ENCODE measurements around the gene NKAIN1.
"Not testable (repeated sequence)": the region's sequence is repeated elsewhere in the genome, so short reads cannot be mapped to it uniquely, and the experiment has no call there.

Gene NKAIN1

DNA sequence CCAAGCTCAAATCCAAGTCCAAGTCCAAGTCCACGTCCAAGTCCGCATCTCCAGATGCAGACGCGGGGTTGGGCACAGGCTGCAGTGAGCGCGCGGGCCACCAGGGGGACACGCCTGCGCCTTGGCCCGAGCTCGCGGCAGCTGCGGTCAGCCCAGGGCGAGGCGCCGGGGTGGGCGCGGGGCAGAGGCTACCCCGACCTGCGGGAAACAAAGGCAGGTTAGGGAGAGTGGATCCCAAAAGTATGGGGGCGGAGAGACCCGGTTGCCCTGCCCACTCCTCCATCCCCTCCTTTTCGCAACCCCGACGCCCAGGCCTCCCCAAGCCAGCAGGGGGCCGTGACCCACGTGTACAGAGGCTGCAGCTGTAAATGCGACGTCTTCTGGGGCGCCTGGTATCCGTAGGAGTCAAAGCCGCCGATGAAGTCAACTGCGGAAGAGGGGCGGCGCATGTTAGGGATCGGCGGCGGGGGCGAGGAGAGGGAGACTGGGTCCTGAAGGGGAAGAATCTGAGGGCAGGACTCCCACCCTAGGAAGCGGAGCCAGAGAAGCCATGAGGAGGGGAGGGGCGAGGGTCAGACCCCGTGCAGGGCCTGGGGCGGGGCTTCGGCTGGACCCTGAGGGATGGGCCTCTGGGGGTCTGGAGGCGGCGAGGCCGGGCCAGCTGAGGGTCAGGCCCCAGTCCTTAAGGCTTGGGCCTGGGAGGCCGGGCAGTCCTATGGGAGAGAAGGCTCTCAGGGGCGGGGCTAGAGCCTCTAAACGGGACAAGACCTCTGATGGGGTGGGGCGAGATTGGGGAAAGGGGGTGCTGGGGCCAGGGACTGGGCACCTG is 58.0 kb downstream of the NKAIN1 start (continued):
- TF ChIP-seq ZNF473 (tag by site-specific recombination; IDR thresholded peaks at IDR 0.05) (no peak), GLIS1 (tag by site-specific recombination; IDR thresholded peaks at IDR 0.05) (peak; percentile 24), ZNF791 (tag by site-specific recombination; IDR thresholded peaks at IDR 0.05) (no peak), ZNF654 (tag by site-specific recombination; IDR thresholded peaks at IDR 0.05; ENCODE audit: low read depth) (no peak), ZNF221 (tag by site-specific recombination; IDR thresholded peaks at IDR 0.05; ENCODE audit: borderline replicate concordance) (no peak), ZNF530 (tag by site-specific recombination; IDR thresholded peaks at IDR 0.05; ENCODE audit: low read depth) (no peak), ZXDB (tag by site-specific recombination; IDR thresholded peaks at IDR 0.05) (peak; percentile 19; the same call in 1 of the 2 replicates), KLF7 (tag by site-specific recombination; IDR thresholded peaks at IDR 0.05; ENCODE audit: borderline replicate concordance) (no peak), HOXC10 (CRISPR knock-in tag; IDR thresholded peaks at IDR 0.05) (peak; percentile 76; the same call in 1 of the 2 replicates), SP3 (tag by site-specific recombination; IDR thresholded peaks at IDR 0.05) (peak; percentile 33; the same call in 1 of the 2 replicates), BCL11A (tag by site-specific recombination; IDR thresholded peaks at IDR 0.05; ENCODE audit: low read depth) (peak; percentile 47; the same call in 1 of the 2 replicates), ZFP3 (tag by site-specific recombination; IDR thresholded peaks at IDR 0.05; ENCODE audit: low read depth) (no peak), ZNF16 (tag by site-specific recombination; IDR thresholded peaks at IDR 0.05; ENCODE audit: low read depth) (no peak)
- TF ChIP-seq, protein P1, sequence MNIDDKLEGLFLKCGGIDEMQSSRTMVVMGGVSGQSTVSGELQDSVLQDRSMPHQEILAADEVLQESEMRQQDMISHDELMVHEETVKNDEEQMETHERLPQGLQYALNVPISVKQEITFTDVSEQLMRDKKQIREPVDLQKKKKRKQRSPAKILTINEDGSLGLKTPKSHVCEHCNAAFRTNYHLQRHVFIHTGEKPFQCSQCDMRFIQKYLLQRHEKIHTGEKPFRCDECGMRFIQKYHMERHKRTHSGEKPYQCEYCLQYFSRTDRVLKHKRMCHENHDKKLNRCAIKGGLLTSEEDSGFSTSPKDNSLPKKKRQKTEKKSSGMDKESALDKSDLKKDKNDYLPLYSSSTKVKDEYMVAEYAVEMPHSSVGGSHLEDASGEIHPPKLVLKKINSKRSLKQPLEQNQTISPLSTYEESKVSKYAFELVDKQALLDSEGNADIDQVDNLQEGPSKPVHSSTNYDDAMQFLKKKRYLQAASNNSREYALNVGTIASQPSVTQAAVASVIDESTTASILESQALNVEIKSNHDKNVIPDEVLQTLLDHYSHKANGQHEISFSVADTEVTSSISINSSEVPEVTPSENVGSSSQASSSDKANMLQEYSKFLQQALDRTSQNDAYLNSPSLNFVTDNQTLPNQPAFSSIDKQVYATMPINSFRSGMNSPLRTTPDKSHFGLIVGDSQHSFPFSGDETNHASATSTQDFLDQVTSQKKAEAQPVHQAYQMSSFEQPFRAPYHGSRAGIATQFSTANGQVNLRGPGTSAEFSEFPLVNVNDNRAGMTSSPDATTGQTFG (tag by site-specific recombination; IDR thresholded peaks at IDR 0.05; ENCODE audit: borderline replicate concordance): no peak
- TF ChIP-seq, protein P2, sequence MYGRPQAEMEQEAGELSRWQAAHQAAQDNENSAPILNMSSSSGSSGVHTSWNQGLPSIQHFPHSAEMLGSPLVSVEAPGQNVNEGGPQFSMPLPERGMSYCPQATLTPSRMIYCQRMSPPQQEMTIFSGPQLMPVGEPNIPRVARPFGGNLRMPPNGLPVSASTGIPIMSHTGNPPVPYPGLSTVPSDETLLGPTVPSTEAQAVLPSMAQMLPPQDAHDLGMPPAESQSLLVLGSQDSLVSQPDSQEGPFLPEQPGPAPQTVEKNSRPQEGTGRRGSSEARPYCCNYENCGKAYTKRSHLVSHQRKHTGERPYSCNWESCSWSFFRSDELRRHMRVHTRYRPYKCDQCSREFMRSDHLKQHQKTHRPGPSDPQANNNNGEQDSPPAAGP (tag by site-specific recombination; IDR thresholded peaks at IDR 0.05): no peak
- TF ChIP-seq, protein P3, sequence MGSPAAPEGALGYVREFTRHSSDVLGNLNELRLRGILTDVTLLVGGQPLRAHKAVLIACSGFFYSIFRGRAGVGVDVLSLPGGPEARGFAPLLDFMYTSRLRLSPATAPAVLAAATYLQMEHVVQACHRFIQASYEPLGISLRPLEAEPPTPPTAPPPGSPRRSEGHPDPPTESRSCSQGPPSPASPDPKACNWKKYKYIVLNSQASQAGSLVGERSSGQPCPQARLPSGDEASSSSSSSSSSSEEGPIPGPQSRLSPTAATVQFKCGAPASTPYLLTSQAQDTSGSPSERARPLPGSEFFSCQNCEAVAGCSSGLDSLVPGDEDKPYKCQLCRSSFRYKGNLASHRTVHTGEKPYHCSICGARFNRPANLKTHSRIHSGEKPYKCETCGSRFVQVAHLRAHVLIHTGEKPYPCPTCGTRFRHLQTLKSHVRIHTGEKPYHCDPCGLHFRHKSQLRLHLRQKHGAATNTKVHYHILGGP (tag by site-specific recombination; IDR thresholded peaks at IDR 0.05): no peak

DNA sequence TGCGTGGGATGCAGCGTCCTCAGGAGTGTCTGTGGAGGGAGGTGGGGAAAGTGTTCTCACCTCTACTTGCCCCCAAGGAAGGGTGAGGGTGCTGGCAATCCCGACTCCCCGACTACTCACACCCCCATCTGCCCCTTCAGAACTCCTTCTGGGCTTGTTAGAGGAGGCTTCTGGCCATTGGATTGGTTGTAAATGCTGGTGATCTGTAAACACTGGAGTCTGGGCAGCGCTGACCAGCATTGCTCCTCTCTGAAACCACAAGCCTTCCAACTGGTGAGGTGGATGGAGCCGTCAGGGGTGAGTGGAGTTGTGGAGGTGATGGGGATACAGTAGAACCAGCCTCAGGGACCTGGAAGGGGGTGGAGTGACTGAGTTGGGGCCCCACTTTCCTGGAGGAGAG is 59.3 kb downstream of the NKAIN1 start:
- H3K4me1 ChIP-seq (ENCODE audit: control insufficient read depth, insufficient read depth, low read length): no peaks in the 10 kb centered on the region
- ChIA-PET POLR2A (interaction anchor here (1.5 kb wide), 1 partner anchor 116 kb away, joined by 12 read pairs; the partner anchor contains the start of genes SNRNP40 and ZCCHC17), CTCF (interaction anchor here (0.7 to 6.1 kb wide), 13 partner anchors 15 to 369 kb away, joined by 3 to 119 read pairs (median 4); partner anchors contain the start of gene FABP3)
- H3K9me3 ChIP-seq (ENCODE audit: control insufficient read depth, insufficient read depth, low read depth, low read length): no peaks in the 10 kb centered on the region
- no peaks in the 10 kb centered on the region for H3K36me3 ChIP-seq (ENCODE audit: control insufficient read depth in 2 of 2, insufficient read depth in 1 of 2, low read length in 2 of 2)
- H3K4me3 ChIP-seq (ENCODE audit: low read depth, low read length): no peak overlapping the region
- TF ChIP-seq, protein P4, sequence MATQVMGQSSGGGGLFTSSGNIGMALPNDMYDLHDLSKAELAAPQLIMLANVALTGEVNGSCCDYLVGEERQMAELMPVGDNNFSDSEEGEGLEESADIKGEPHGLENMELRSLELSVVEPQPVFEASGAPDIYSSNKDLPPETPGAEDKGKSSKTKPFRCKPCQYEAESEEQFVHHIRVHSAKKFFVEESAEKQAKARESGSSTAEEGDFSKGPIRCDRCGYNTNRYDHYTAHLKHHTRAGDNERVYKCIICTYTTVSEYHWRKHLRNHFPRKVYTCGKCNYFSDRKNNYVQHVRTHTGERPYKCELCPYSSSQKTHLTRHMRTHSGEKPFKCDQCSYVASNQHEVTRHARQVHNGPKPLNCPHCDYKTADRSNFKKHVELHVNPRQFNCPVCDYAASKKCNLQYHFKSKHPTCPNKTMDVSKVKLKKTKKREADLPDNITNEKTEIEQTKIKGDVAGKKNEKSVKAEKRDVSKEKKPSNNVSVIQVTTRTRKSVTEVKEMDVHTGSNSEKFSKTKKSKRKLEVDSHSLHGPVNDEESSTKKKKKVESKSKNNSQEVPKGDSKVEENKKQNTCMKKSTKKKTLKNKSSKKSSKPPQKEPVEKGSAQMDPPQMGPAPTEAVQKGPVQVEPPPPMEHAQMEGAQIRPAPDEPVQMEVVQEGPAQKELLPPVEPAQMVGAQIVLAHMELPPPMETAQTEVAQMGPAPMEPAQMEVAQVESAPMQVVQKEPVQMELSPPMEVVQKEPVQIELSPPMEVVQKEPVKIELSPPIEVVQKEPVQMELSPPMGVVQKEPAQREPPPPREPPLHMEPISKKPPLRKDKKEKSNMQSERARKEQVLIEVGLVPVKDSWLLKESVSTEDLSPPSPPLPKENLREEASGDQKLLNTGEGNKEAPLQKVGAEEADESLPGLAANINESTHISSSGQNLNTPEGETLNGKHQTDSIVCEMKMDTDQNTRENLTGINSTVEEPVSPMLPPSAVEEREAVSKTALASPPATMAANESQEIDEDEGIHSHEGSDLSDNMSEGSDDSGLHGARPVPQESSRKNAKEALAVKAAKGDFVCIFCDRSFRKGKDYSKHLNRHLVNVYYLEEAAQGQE (tag by site-specific recombination; IDR thresholded peaks at IDR 0.05): 0 out of 2 replicates have a peak, but pooled peaks have one; percentile 44
- TF ChIP-seq TCF7L2 (IDR thresholded peaks at IDR 0.05; ENCODE audit: borderline replicate concordance, low read depth, low read length): no peak
- TF ChIP-seq, protein P5, sequence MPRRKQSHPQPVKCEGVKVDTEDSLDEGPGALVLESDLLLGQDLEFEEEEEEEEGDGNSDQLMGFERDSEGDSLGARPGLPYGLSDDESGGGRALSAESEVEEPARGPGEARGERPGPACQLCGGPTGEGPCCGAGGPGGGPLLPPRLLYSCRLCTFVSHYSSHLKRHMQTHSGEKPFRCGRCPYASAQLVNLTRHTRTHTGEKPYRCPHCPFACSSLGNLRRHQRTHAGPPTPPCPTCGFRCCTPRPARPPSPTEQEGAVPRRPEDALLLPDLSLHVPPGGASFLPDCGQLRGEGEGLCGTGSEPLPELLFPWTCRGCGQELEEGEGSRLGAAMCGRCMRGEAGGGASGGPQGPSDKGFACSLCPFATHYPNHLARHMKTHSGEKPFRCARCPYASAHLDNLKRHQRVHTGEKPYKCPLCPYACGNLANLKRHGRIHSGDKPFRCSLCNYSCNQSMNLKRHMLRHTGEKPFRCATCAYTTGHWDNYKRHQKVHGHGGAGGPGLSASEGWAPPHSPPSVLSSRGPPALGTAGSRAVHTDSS (tag by site-specific recombination; IDR thresholded peaks at IDR 0.05): no peak
- TF ChIP-seq, protein P6, sequence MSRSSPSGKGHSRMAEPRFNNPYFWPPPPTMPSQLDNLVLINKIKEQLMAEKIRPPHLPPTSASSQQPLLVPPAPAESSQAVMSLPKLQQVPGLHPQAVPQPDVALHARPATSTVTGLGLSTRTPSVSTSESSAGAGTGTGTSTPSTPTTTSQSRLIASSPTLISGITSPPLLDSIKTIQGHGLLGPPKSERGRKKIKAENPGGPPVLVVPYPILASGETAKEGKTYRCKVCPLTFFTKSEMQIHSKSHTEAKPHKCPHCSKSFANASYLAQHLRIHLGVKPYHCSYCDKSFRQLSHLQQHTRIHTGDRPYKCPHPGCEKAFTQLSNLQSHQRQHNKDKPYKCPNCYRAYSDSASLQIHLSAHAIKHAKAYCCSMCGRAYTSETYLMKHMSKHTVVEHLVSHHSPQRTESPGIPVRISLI (tag by site-specific recombination; IDR thresholded peaks at IDR 0.05): no peak
- H3K27ac ChIP-seq (ENCODE audit: extremely low read depth, low read depth, low read length): no peak overlapping the region

DNA sequence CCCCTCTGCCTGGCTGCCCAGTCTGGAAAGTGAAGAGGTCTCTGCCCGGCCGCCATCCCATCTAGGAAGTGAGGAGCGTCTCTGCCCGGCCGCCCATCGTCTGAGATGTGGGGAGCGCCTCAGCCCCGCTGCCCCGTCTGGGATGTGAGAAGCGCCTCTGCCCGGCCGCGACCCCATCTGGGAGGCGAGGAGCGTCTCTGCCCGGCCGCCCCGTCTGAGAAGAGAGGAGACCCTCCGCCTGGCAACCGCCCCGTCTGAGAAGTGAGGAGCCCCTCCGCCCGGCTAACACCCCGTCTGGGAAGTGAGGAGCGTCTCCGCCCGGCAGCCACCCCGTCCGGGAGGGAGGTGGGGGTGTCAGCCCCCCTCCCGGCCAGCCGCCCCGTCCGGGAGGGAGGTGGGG is 63.4 kb downstream of the NKAIN1 start:
- H3K9me3 ChIP-seq (ENCODE audit: control insufficient read depth, insufficient read depth, low read depth, low read length); H3K36me3 ChIP-seq (ENCODE audit: control insufficient read depth in 2 of 2, insufficient read depth in 1 of 2, low read length in 2 of 2); CTCF ChIA-PET; H3K27ac ChIP-seq (ENCODE audit: extremely low read depth, low read depth, low read length); H3K4me1 ChIP-seq (ENCODE audit: control insufficient read depth, insufficient read depth, low read length); H3K4me3 ChIP-seq (ENCODE audit: low read depth, low read length); POLR2A ChIA-PET: not testable (repeated sequence)

All from HEK293 (cell line).